Measurements from ENCODE around the gene GPR148. TPM values are rescaled to one million over a fixed set of nuclear protein-coding genes. Genes with fewer than 3 reads are reported as not detected.
"Not testable (repeated sequence)": the region's sequence is repeated elsewhere in the genome, so short reads cannot be mapped to it uniquely, and the experiment has no call there.

The GPR148 gene
- not detected for total RNA-seq
- long read RNA-seq = 0 reads

- H3K27me3 ChIP-seq (ENCODE audit: low read depth) = peaks cover 30% of the 10 kb centered on the region
- DNase-seq = no peak
- H3K4me1 ChIP-seq = peaks cover 22% of the 10 kb centered on the region
- intact Hi-C loops (cut with micrococcal nuclease) = no loop called here
- H3K27ac ChIP-seq (replicated peaks) = peak within 1 kb of the TSS; percentile 80
- no peak for TF ChIP-seq CTCF (IDR thresholded peaks at IDR 0.05; ENCODE audit: borderline replicate concordance)
- H3K9me3 ChIP-seq (replicated peaks) = no peaks in the 10 kb centered on the region
- H3K36me3 ChIP-seq = no peaks in the 10 kb centered on the region
- peak within 1 kb of the TSS; percentile 72 for H3K4me3 ChIP-seq
Observed at GRCh38 chr2:130728549-130729316, at the start of gene GPR148. Gene GPR148, plus strand, starts transcription at chr2:130729070. Its CDS starts 82 bp downstream, at chr2:130729152.

GRCh38 chr2:130692041-130692770, 36.7 kb upstream of the GPR148 start:
- H3K36me3 ChIP-seq; DNase-seq; H3K4me1 ChIP-seq; H3K27ac ChIP-seq (replicated peaks); H3K9me3 ChIP-seq (replicated peaks); H3K4me3 ChIP-seq; H3K27me3 ChIP-seq (ENCODE audit: low read depth); intact Hi-C loops (cut with micrococcal nuclease): not testable (repeated sequence)

GRCh38 chr2:130693474-130693873, 35.4 kb upstream of the GPR148 start:
- peak; percentile 33 for TF ChIP-seq CTCF (IDR thresholded peaks at IDR 0.05; ENCODE audit: borderline replicate concordance)
- DNase-seq; H3K4me1 ChIP-seq; H3K27ac ChIP-seq (replicated peaks); H3K36me3 ChIP-seq; H3K27me3 ChIP-seq (ENCODE audit: low read depth); intact Hi-C loops (cut with micrococcal nuclease); H3K9me3 ChIP-seq (replicated peaks): not testable (repeated sequence)
- peak overlapping the region; percentile 43 for H3K4me3 ChIP-seq

- H3K27me3 ChIP-seq (ENCODE audit: low read depth); H3K9me3 ChIP-seq (replicated peaks); H3K27ac ChIP-seq (replicated peaks); H3K4me3 ChIP-seq; H3K4me1 ChIP-seq; intact Hi-C loops (cut with micrococcal nuclease); DNase-seq; H3K36me3 ChIP-seq: not testable (repeated sequence)
Observed at GRCh38 chr2:130703250-130703649, 25.6 kb upstream of the GPR148 start.

GRCh38 chr2:130714795-130715194, 14.1 kb upstream of the GPR148 start:
- intact Hi-C loops (cut with micrococcal nuclease); H3K4me3 ChIP-seq; H3K4me1 ChIP-seq: not testable (repeated sequence)

GRCh38 chr2:130720036-130720435, 8.8 kb upstream of the GPR148 start:
- Histone ChIP-seq H3K27me3 (ENCODE audit: low read depth) (peaks cover 29% of the 10 kb centered on the region), H3K36me3 (no peaks in the 10 kb centered on the region), H3K4me1 (no peaks in the 10 kb centered on the region), H3K27ac (replicated peaks) (no peak overlapping the region), H3K4me3 (no peak overlapping the region), H3K9me3 (replicated peaks) (peaks cover 9% of the 10 kb centered on the region)
- intact Hi-C loops (cut with micrococcal nuclease) = no loop called here
- TF ChIP-seq CTCF (IDR thresholded peaks at IDR 0.05; ENCODE audit: borderline replicate concordance) = no peak
- DNase-seq = no peak

More at GRCh38 chr2:130714795-130715194, 14.1 kb upstream of the GPR148 start:
- H3K9me3 ChIP-seq (replicated peaks); H3K27ac ChIP-seq (replicated peaks); DNase-seq; H3K36me3 ChIP-seq; H3K27me3 ChIP-seq (ENCODE audit: low read depth): not testable (repeated sequence)

- Histone ChIP-seq H3K27ac (replicated peaks) (no peak overlapping the region), H3K36me3 (no peaks in the 10 kb centered on the region), H3K27me3 (ENCODE audit: low read depth) (peaks cover 34% of the 10 kb centered on the region), H3K9me3 (replicated peaks) (peaks cover 9% of the 10 kb centered on the region), H3K4me3 (no peak overlapping the region), H3K4me1 (no peaks in the 10 kb centered on the region)
- TF ChIP-seq CTCF (IDR thresholded peaks at IDR 0.05; ENCODE audit: borderline replicate concordance) = no peak
- no peak for DNase-seq
- intact Hi-C loops (cut with micrococcal nuclease) = no loop called here
Observed at GRCh38 chr2:130720528-130720927, 8.3 kb upstream of the GPR148 start.
